ENCODE data around the gene STYX.
A peak's percentile ranks its signal among the peaks of the same experiment; 100 is the strongest.

Gene STYX

DNA sequence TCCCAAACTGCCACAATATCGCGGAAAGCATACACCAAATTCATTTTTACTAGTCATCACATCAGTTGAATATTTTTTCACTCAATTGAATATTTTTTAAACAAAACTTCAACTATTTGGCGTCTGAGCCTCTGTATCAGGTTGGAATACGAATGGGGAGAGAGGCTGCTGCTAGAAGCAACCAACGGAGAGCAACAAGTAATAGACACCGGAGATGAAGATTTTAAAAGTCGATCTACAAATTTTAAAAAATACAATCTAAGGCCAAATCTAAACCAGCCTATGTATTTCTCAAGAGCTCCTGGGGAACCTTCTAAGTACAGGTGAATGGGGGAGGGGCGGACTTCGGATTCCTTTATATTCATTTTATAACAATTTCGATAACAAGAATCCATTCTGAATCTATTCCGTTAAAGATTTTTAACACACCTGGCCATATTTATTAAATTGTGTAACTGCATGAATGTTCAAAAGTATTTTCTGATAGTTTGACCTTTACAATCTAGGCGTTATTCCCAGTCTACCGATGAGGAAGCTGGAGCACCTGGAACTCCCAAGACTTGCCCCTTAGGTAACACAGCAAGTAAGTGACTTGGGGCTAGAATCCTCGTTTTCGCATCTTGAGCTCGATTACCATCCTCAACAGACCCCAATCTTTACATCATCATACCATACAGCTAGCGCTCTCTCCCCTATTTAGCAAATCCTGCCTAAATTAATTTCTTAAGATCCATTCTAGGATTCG is 60.2 kb downstream of the STYX start:
- DNase-seq (ENCODE audit: low read depth), result no peak

DNA sequence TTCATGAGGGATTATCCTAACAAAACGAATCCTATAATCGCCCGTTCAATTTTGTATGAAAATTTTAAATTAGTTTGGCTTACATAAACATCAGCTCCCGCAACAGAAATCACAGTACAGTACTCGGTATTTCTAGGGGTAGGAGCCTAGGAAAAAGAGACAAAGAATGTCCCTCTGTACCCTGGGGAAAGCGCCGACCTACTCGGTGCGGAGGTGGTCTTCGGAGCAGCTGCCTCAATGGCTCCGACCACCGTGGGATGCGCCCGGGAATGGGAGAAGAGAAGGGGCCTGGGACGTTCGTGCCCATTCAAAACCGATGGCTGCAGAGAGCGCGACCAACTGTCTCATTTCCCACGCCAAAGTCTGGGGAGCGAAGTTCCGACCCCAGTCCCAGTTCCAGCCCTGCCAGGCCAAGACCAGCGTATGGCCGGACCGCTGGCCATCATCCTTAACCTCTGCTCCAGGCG is 60.8 kb downstream of the STYX start:
- DNase-seq (ENCODE audit: low read depth), result no peak

DNA sequence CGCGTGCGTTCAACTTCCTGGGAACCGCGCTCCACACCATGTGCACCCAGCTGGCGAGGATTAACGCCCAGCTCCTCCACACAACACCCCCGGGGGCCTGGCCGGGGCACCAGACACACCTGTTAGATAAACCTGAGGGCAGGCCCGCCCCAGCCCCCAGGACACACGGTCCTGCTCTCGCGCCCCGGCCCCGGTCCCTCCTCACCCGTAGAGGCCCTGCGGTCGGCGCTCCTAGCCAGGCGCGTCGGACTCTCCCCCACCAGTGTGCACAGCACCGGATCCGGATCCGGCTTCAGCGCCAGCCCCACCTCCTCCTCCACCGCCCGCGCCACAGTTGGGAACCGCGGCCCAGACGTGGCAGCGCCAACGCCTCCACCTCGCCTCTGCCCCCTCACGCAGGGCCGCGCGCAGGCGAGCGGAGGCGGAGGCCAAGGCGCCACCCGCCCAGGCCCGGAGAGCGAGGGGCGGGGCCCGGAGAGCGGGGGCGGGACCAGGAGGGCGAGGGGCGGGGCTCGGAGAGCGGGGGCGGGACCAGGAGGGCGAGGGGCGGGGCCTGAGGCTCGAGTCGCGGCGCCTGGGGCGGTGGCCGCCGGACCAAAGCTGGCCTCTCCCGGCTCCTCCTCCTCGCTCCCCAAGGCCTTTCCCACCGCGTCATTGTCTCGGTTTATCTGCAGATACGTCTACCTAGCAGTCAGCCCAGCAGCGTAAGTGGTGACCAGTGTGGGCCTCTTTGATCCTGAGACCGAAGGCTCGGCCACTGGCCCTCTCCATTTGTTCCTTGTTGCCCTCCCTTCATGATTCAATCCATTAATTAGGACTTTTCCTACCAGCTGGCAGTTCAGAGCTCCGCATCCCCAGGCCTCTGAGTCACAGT is 61.5 kb downstream of the STYX start, which contains the start of gene GNPNAT1:
Gene GNPNAT1, minus strand, starts transcription at position 385 of the 874 bp plus-strand sequence. CDS start 6,957 bp downstream, outside the sequence.
- DNase-seq (ENCODE audit: low read depth), result peak; percentile 76

DNA sequence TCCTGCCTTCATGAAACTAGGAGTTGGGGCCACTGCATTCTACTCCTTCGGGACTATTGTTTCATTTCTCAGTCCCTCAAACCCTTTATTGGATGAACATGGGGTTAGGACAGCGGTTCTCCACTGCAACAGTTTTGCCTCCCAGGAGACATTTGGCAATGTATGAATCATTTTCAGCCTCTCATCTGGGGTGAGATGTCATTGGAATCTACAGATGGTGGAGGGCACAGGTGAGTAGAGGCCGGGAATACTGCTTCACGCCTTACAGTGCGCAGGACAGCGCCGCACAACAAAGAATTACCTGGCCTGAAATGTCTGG is 62.1 kb downstream of the STYX start:
- no peak for DNase-seq (ENCODE audit: low read depth)

DNA sequence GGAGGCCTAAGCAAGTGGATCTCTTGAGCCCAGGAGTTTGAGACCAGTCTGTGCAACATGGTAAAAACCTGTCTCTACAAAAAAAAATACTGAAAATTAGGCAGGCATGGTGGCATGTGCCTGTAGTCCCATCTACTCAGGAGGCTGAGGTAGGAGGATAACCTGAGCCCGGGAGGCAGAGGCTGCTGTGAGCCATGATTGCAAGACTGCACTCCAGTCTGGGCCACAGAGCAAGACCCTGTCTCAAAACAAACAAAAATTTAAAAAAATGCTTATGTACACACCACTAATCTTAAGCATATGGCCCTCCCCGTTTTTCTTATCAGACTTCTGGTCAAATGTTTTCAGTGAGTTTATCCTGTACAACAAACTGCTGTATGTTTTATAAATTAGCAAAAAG is 63.1 kb downstream of the STYX start:
- DNase-seq (ENCODE audit: low read depth), result no peak

DNA sequence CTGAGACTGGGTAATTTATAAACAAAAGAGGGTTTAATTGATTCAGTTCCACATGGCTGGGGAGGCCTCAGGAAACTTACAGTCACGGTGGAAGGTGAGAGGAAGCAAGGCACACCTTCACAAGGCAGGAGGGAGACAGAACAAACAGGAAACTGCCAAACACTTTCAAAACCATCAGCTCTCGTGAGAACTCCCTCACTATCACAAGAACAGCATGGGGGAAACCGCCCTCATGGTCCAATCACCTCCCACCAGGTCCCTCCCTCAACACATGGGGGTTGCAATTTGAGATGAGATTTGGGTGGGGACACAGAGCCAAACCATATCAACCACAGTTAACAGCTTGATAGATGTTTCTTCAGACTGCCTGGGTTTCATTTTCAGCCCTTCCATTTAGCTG is 67.7 kb downstream of the STYX start:
- DNase-seq (ENCODE audit: low read depth), result no peak

DNA sequence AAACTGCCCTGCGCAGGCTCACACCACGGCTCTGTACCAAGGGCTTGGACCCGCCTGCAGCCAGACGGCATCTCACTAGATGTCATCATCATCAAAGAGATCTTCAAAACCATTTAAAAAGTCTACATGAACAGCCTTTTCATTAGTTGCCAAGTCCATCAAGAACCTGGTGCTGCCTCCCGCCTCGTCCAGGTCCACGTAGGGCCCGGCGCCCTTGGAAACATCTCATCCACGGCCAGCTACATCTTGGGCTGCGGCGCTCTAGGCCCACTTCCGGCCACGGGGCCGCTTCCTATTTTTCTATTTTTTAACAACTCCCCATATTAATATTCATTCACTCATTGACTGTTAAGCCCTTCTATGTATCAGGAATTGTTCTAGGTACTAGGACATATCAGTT is 68.9 kb downstream of the STYX start:
- no peak for DNase-seq (ENCODE audit: low read depth)

DNA sequence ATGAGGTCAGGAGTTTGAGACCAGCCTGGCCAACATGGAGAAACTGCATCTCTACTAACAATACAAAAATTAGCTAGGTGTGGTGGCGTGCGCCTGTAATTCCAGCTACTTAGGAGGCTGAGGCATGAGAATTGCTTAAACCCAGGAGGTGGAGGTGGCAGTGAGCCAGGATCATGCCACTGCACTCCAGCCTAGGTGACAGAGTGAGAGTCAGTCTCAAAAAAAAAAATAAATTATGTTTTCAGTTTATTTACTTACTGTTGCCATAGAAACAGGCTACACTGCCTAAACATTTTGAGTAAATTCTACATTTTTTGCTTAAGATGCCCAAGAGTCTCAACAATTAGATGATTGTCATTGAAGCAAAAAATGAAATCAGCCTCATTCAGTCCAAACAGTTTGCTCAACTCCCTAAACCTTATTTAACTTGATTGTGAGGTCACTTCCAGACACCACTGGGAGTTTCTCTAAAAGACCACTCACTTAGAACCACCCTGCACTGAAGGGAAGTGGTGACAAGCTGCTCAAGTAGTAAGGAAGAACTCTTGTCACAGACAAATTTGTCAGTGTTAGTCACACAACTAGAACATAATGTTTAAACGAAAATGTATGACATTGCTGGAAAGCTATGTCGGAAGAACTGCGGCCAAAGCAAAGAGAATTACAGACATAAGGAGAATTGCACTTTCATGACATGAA is 71.2 kb downstream of the STYX start:
- no peak for DNase-seq (ENCODE audit: low read depth)

DNA sequence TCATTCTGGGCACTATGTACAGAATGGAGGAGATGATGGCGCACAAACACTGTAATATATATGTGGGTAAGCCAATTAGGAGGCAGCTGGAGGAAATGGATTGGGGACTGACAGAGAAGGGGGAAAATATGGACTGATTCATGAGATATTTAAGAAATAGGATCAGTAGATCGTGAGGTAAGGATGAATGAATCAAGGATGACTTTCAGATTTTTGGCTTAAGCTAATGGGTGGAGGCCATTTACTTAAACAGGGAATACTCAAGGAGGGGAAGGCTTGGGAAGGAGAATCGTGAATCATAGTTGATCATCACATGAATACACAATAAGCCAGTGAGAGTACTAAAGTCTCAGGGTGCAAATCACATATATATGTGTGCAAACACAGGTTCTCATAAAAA is 72.6 kb downstream of the STYX start:
- no peak for DNase-seq (ENCODE audit: low read depth)

DNA sequence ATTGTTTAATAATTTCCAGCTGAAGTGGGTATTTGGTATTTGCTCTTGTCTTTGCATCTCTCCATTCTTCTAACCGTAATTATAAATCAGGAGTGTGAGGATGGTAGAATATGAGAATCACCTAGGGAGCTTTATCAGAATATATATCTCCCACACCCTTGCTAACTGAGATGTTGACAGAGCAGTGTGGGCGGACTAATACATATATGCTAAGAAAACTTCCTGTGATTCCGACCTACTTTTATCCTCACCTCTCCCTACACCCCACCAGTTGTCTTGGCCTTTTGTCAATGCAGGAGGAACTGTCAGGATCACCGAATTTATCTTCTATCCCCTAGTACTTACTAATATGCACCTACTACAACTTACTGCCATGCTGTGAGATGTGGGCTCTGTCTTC is 76.1 kb downstream of the STYX start:
- no peak for DNase-seq (ENCODE audit: low read depth)

DNA sequence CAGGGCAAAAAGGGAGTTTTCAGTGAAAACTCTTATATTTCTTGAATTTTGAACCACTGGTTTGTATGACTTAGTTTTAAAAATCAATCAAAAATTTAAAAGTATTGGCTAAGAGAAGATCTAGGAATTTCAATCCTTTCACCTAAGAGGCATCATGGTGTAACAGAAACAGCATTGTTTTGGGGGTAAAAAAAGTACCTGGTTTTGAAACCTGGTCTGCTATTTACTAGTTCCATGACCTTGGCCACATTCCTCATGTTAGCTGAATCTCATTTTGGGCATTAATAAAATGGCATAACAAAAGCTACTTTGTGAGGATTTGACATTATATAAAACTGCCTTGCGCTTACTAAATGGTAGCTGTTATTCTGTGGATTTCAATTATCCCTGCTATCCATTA is 78.1 kb downstream of the STYX start:
- no peak for DNase-seq (ENCODE audit: low read depth)

DNA sequence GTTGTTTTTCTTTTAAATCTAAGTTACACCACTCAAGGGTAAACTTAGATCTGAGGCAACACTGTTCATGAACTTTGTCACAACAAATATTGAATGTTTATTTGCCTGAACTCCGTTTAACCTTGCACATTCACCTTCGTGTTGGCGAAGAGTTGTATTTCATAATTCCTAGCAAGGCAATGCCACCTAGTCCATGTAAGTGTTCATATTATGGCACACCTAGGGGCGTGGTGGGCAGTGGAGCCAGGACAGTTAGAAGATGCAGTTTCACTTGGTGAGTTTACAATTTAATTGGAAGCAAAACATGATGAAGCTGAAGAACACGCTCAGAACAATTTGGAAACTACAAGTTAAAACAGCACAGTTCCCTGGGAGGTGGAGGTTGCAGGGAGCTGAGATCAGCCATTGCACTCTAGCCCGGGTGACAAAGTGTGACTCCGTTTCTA is 91.9 kb downstream of the STYX start:
- DNase-seq (ENCODE audit: low read depth), result no peak

DNA sequence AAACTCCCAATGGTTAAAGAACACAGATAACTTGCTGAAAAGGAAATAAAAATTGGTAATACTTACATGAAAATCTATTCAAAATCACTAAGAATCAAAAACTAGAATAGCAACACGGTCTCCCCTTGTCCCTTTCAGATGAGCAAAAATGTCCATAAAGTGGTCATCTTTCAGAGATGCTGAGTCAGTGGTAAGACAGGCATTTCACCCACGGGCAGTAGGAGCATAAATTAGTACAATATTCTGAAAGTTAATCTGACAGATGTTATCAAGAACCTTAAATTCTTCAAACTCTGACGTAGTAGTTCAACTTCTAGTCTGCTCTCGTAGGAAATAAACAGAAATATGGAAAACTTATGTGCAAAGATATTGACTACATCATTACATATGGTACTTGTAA is 94.5 kb downstream of the STYX start:
- DNase-seq (ENCODE audit: low read depth), result no peak
